Embryonic facial prominence (tissue), 1 donor: ENCODE measurements around the gene ABHD12.

Source experiments
- DNase-seq: peaks from one replicate; pipeline ENCODE4 v3.0.0-alpha.2; 2016; ENCODE audit errors: extremely low spot score

Gene ABHD12

DNA sequence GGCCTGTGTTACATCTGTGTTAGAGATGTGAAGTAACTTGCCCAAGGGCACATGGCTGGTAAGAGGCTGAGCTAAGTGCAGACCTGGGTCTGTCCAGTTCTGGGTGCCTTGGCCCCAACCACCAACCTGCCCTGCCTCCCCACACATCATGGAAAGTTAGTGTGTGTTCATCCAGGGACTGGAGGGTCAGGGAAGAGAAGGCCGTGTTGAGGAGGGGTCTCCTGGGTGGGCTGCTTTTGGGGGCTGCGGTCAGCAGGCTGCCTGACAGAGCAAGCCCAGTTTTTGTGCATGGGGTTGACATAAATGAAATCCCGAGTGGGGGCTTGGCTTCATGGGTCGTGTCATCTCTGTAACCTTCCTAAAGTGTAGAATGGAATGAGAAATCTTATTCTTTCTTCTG lies 131.8 kb downstream of the ABHD12 start:
- no peak for DNase-seq

GRCh38 chr20:25258476-25258805 lies 132.2 kb downstream of the ABHD12 start:
- no peak for DNase-seq

DNA sequence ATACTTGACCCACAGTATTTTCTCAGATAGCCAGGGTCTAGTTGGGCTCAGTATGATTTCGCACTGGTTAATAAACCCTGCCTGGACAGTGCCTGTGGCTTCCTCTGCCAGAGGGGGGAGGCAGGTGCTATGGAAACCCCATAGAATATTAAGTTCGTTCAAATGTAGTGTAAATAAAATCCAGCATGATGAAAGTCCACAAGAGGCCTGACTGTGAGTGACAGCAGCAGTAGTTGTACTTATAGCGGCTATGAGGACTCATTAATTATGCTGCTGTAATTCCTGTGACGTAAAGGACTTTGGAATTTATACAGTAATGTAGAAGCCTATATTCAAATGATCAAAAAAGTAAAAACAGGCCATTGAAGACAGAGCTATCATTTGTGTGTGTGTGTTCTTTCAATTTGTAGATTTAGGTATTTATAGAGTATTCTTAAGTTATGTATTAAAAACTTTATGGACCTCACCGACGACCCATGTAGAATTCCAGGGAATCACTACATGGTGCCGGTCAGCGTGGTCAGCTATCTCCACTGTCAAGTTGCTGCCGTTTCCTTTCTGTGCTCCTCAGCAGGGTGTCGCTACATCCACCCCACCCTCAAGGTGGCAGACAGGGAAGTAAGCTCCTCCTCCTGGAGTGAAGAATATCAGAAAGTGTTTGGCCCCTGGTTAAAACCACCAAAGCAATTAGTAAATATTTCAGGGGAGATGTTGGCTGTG lies 132.7 kb downstream of the ABHD12 start:
- DNase-seq = no peak

DNA sequence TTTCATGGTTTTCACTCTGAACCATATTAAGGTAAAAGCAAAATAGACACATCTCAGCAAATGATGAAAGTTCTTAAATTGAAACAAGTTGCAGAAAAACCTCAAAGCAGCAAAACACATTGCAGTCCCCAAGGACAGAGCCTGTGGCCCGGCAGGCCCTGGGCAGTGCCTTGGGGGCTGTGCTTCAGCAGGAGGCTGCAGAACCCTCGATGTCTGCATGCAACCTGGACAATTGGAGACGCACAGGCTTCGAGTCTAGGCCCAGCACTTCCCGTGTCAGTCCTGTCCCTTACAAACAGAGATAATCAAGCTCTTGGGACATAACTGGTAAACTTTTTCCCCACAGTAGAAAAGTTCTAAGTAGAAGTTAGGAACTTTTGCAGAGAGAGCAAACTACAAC lies 133.5 kb downstream of the ABHD12 start:
- no peak for DNase-seq

- no peak for DNase-seq
Observed at GRCh38 chr20:25256226-25256859, 134.3 kb downstream of the ABHD12 start.

DNA sequence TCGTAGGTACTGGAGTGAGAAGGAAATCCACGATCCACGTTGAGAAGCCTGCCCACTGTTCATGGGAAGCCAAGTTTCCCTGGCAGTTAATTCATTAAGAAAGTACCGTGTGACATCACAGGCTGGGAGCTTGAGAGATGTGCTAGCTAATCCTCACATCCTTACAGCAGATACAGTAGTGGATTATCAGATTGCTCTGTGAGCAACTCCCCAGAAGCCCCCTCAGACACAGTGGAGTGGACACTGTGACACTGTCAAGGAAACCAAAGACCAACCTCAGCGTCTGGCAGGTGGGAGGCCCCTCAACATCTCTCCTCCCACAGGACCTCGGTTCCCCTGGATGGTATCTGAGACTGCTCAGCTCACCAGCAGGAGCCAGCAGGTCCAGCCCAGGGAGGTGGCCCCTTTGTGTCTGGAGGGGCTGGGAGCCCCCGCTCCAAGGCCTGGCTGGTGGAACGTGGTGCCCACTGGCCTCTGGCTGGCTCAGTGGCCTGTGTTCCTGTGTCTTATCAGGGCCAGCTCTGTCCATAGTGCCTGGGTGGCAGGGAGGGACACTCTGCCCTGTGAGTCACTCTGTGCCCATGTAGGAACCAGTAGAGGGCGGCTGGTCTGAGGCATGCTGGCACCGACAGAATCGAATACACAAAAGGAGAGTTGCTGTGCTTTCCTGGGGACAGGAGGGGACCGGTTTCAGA lies 135.5 kb downstream of the ABHD12 start:
- DNase-seq = no peak

DNA sequence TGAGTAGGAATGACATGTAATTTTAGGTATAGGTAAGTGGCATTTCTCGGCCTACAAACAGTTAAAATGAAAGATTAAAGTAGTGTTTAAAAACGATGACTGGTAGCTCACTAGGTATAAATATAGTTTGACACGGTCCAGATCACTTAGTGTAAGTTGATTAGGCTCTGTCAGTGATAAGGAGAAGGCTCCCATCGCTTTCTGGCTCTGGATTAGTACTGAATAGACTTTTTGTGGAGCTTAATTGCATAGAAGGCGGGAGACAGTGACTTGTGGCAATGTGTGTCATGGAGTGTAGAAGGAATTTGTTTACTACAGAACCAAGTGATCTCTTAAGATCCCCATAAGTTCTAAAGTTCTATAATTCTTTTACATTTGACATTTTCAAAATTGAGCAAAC lies 136.1 kb downstream of the ABHD12 start:
- no peak for DNase-seq

GRCh38 chr20:25253606-25254275 lies 136.9 kb downstream of the ABHD12 start:
- no peak for DNase-seq

GRCh38 chr20:25252686-25253421 lies 137.8 kb downstream of the ABHD12 start:
- DNase-seq = no peak

DNA sequence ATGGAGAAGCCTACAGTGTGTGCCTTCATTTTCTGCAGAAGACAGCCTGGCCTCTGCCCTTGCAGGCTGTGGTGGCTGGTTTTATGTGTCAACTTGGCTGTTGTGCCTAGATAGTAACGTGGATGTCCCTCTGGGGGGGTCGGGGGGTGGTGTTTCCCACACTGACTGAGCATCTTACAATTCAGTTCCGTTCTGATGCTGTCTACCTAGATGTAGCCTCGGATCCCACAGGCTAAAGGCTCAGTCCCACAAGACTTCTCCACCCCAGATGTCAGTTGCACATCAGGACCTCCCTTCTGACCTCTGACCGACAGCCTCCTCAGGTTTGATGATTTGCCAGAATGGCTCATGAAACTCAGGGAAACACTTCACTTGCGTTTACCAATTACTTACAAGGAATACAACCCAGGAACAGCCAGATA lies 138.4 kb downstream of the ABHD12 start:
- no peak for DNase-seq

DNA sequence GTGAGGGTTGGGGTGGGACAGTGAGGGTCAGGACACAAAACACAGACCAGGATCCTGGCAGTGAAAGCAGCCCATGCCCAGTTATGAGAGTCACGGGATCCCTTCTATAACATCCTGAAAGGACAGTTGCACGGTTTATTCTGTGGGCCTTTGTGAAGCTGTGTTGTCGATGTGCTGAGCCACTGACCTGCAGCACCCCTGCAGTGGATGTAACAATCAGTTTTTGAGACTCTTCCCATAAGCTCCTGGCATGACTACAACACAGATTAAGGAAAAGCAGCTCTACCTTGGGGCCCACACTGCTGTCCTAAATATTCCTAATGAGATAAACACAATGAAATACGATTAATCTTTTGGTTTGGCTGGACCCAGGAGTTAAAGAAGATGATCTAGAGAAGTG lies 139.1 kb downstream of the ABHD12 start:
- no peak for DNase-seq

DNA sequence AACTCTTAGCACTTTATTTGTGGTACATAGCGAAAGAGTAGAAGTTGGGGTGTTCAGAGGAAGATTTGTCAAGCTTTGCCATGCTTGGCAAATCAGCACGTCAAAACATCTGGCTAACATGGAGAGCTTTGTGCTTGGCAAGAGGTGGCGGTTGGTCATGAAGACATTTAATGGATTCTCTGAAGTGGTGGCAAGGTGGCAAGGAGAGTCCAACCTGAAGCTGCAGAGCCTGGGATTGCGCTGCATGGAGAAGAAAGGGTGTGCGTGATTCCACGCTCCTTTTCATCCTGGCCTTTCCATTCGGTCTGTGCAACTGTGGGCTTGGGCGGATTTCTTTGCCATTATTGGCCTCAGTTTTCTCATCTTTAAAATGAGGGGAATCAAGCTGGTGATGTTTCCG lies 139.6 kb downstream of the ABHD12 start:
- no peak for DNase-seq

- DNase-seq = no peak
Observed at GRCh38 chr20:25250508-25250907, 140.1 kb downstream of the ABHD12 start.
